HG02938 (cell line): Measurements from ENCODE around the gene ALDH8A1.
A peak's percentile ranks its signal among the peaks of the same experiment; 100 is the strongest.

Experiments
- ATAC-seq: cut with Tn5 transposase; IDR thresholded peaks from one replicate; pipeline ENCODE4 v1.9.1; 2021; ENCODE audit warnings: mild to moderate bottlenecking, moderate library complexity; ENCODE audit not compliant: unreplicated experiment

ALDH8A1 gene, protein sequence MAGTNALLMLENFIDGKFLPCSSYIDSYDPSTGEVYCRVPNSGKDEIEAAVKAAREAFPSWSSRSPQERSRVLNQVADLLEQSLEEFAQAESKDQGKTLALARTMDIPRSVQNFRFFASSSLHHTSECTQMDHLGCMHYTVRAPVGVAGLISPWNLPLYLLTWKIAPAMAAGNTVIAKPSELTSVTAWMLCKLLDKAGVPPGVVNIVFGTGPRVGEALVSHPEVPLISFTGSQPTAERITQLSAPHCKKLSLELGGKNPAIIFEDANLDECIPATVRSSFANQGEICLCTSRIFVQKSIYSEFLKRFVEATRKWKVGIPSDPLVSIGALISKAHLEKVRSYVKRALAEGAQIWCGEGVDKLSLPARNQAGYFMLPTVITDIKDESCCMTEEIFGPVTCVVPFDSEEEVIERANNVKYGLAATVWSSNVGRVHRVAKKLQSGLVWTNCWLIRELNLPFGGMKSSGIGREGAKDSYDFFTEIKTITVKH

DNA sequence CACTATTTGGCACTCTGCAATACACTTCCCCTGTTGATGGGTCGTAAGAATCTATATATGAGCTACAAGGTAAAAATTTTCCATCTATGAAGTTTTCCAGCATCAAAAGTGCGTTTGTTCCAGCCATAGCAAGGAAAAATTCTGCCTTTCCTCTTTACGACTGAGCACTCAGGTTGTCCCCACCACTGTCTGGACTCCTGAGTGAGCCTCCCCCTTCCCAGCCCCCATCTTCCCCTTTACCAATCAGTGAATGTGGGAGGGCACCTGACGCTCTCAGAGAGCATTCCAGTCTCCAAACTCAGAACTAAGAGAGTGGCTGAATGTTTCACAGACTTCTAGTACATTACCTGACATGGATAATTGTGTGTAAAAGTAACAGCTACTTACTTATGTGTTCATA is at the start of gene ALDH8A1:
Gene ALDH8A1, minus strand, starts transcription at position 175 of the 400 bp plus-strand sequence. Its CDS starts 48 bp downstream, at position 127.
- no peak for ATAC-seq

DNA sequence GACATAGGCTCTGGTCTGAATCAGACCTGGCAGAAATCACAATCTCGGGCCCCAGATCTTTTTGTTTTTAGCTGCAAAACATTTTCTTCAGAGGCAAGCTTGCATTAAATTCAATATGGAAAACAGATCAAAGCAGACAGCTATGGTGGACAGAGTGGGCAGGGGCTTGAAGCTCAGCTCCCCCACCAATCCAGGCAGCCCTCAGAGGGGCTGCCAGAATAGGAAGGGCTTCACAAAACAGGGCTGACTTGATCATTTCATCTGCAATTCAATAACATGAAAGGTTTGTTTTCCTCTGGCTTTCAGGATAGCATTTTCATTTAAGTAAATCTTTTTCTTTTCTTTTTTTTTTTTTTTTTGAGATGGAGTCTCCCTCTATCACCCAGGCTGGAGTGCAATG is 49.2 kb upstream of the ALDH8A1 start:
- no peak for ATAC-seq

DNA sequence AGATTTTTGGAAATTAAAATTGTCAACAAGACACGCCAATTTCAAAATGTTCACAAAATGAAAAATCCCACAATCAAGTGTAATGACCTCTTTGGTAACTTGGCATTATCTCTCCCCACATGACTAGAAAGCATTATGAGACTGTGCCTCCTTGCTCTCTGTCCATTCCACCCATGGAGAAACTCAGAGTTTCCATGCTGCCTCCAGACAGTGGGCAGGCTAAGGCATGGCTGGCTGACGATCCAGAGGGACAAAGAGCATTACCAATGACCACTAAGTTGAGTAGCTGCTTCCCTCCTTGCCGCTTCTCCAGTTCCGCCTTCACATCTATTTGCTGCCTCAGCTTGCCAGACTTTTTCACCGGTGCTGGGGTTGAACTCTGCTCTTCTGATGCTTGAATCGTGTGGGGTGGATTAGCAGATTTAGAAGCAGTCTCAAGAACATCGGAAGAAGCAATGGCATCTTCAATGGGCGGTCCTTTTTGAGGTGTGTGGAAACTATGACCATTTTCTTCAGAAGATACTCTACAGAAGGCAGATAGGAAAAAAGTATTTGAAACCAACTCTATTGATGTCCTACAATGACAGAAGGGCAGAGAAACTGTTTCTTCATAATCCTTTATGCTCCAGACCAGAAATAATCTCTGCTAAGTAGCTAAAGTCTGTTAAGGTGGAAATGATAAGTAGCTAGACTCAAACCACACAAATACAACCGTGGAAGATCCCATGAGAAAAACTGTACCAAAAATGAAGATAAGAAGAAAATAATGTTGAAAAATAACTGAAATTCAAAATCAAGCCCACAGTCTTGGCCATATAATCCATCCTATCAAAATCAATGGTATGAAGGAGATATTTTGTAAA is 47.5 kb upstream of the ALDH8A1 start:
- ATAC-seq = no peak

DNA sequence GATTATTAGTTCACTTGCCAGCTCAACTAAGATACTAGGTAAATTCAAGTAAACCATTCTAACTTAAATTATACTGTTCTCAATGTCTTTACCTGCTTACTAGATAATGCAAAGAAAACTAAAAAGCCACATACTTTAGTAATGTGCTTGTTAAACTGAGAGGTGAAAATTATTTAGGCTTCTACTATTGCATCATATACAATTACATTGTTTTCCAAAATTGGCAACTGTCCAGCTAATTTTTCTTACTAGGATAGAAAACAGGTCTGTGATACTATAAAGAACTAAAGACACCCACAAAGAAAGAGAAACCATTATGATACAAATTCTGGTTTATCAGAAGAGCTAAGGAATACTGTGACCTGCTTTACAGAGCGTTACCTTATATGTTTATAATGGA is 45.6 kb upstream of the ALDH8A1 start:
- ATAC-seq = no peak

DNA sequence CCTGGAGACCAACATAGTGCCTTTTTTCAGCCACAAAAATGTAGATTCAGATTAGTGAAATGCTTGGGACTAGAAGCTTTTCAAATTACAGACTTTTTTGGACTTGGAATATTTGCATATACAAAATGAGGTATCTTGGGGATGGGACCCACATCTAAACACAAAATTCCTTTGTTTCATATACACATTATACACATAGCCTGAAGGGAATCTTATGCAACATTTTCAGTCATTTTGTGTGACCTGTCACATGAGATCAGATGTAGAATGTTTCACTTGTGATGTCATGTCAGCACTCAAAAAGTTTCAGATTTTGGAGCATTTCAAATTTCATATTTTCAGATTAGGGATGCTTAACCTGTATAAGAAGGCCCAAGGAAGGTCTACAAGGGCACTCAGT is 44.5 kb upstream of the ALDH8A1 start:
- ATAC-seq = no peak

DNA sequence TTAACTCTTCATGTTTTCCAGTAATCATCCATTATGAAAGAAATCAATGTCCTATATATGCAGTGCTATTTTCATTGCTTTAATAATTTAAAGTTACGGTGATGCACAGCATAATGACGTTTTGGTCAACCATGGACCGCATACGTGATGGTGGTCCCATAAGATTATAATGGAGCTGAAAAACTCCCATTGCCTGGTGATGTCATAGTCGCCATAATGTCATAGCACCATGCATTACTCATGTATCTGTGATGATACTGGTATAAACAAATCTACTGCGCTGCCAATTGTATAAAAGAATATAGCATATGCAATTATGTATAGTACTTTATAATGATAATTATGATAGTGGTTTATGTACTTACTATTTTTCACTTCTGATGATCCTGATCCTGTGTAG is 42.3 kb upstream of the ALDH8A1 start:
- ATAC-seq = no peak

DNA sequence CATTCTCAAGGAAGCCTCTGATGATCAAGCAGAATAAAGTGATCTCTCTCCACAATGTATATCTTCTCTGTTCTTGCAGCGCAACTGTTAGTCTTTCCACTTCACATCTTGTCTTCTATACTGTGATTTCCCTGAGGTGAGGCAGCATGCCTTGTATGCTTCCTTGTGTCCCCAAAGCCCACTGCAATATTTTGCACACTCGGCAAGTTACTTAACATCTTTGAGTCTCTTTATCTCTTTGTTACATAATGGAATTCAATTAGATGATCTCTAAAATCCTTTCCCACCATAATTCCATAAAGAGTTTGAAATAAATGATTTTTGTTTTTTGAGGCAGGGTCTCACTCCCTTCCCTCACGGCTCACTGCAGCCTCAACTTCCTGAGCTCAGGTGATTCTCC is 40.4 kb upstream of the ALDH8A1 start:
- ATAC-seq = no peak

DNA sequence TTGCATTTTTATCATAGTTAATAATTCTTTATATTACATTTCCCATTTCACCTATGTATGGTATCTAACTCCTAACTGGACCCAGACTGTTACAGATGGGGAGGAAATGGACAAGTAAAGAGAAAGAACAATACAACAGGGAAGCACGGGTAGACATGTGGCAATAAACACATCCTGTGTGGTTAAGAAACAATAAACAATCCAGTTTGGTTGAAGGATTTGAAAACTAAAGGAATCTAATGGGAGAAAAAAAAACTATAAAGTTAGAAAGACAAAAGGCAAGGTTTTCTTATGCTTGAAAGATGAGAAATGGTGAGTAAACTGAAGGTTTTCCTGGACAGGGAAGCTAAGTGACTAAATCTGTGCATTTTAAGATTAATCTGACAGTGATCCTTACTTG is 34.9 kb upstream of the ALDH8A1 start:
- ATAC-seq = no peak

DNA sequence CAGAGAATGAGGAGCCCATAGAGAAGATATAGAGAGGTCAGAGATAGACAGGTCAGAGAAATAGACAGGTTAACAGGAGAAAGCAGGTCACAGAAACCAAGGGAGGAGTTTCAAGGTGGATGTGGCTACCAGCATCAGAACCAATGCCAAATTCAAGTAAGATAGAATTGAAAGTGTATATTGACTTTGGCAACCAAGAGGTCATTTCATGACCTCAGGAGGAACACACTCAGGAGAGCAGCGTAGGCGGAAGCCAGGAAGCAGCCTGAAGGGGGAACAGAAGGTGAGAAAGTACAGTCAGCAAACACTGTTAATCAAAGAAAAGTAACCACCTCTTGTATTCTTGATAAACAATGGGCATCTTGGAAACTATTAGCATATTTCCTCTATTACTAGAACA is 33.9 kb upstream of the ALDH8A1 start:
- no peak for ATAC-seq

DNA sequence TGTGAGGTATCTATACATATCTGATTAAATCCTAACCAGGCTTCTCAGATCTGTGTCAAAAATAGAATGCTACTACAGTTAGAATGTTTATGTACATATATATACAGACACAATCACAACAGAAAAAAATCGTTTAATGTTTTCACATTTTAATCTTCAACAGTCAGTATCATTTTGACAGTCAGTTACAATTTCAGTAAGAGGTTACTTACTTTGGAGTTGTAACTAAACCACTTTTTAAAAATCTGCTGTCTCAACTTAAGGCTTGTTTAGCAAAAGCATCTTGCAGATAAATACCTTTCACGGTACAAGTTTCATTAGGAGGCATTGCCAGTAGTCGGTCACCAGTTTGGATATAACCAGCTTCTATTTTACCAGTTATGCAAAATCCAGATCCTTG is 32.3 kb upstream of the ALDH8A1 start:
- ATAC-seq = no peak

DNA sequence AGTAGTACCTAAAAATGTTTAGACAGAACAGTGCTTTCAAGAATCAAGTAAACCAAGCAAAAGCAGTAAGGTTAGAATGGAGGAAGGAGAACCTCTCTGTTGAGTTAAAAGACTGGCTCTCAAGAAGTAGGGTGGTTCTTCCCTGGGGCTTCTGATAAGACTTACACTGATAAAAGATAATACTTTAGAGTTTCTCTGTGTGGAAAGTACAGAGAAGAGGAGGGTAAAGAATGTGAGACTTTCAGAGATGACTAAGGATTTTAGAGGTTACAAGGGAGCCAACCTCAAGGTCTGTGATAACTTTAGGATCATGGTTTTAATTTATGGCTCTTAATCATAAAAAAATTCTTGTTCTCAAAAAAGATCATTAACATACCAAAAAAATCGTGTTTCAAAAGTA is 30.9 kb upstream of the ALDH8A1 start:
- no peak for ATAC-seq

DNA sequence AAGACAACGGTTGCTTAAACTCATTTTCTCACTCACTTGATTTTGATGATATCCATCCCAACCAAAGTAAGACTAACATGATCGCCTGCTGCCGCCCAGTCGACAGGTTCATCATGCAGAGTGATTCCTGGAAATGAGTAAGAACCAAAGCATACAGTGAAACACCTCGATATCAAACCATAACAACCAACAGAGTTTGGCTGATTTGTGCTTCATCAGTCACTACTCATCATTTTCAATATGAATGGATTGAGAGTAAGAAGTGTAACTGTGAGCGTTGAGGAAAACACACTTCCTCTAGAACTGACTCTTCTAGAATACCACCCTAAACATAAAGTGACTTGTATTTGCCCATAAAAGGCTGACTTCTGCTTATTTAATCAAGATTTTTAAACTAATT is 29.2 kb upstream of the ALDH8A1 start:
- ATAC-seq = peak; percentile 94

DNA sequence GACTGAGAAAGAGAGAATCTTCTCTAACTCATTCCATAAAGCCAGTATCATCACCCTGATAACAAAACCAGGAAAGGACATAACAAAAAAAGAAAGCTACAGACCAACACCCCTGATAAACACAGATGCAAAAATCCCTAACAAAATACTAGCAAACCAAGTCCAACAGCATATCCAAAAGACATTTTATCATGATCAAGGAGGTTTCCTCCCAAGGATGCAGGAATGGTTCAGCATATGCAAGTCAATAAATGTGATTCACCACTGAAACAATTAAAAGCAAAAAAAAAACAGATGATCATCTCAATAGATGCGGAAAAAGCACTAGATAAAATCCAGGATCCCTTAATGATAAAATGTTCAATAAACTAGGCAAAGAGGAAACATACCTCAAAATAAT is 24.5 kb upstream of the ALDH8A1 start:
- no peak for ATAC-seq

DNA sequence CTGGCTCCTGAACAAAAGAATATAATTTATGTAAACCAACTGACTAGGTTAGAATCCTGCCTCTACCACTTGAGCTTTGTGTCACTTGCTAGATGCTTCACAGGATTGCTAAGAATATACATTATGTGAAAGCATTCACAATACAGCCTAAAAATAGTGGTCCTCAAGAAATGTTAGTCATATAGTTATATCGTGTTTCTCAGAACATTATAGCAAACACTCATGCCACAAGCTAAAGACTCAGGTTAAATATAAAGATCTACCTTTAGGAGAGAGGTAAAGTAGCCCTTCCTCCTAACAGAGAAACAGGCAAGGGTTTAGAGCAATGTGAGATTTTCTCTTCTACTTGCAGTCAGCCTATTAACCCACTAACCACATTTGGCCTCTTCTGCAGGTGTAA is 17.8 kb upstream of the ALDH8A1 start:
- ATAC-seq = no peak

DNA sequence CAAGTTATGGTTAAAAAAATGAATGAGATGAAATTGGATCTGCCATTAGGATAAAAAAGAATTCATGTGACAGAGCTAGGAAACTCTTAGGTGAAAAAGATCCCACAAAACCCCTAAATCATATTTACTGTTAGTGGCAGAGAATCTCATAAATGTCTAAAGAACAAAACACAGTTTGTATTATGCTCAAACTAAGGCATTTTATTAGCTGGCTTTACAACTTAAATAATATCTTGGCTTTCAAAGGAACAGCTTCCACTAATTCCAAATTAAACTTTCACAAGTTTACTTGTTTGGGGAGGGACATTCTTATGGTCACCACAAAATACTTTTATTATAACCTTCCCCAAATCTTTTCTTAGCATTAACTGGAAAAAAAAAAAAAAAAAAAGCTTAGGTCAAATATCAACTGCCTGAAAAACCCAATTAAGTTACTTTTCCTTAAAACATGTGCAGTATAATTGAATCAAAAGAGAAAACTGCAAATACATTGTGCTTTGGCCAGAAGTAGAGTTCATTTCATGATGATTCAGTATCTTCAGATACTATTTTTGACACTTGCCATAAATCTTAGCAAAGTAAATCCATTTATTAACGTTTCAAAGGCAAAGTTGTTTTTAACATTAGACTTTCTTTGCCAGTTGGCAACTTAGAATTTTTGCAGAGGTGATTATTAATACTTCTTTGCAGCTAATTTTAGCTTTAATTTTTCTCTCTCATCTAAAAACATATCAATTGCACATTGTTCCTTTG is 14.7 kb upstream of the ALDH8A1 start:
- ATAC-seq = no peak

DNA sequence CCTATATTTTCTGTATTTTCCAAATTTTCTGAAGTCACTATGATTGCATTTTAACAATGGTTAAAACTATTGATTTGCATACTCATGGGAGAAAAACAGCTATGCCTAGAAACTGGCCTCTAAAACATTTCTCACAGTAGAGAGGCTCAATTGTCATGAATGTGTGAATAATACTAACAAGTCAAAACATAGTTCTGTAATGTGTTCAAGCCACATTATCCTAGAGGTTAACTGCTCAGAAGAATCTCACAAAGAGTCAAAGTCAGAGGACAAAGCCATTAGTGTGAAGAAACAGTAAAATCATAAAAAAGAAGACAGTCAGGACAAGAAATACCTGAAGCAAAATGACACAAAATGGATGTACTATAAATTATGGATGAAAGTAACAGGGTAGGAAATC is 12.5 kb upstream of the ALDH8A1 start:
- no peak for ATAC-seq

DNA sequence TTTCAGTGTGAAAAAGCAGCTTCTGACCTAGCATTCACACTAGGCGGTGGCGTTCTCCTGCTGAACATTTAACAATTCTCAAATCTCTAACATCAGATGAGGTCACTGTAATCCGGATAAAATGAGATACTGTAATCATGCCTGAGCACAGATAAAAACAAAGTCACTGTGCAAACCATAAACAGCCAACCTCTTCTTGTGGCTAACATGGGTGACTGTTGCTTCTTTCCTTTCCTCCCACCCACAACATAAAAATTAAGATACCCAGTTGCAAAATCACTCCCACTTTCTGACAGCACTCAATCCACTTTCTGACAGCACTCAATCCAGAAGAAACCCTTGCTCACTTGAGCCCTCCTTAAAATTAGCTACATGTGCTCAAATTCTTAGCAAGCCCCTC is 11.5 kb upstream of the ALDH8A1 start:
- no peak for ATAC-seq

DNA sequence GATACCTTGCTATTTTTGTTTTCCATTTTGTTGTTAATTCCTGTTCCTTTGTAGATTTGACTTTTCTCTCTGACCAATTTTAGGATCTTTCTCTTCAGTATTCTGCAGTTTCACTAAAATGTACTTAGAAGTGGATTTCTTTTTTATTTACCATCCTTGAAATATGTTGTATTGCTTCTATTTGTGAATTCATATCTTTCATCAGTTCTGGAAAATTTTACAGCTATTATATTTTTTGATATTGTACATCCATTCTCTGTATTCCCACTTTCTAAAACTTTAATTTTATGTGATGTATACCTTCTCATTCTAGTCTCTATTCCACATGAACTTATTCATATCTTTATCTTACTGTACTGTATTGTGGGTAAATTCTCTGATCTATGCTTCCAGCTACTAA is 9.7 kb upstream of the ALDH8A1 start:
- ATAC-seq = no peak

DNA sequence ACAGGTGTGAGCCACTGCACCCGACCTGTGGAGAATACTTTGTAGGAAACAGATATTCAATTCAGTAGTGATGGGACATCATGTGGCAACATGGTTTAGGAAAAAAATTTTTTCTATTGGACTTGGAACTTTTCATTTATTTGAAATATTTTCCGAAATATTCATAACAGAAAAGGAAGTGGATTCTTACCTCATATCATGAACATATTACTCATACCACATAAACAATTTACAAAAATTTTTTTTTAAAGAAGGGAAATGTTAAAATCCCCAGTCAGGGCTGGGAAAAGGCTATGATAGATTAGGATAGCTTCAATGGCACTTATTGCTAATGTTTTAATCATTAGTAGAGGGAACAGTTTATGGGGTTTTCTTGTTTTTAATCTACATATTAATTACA is 6.8 kb upstream of the ALDH8A1 start:
- ATAC-seq = no peak

DNA sequence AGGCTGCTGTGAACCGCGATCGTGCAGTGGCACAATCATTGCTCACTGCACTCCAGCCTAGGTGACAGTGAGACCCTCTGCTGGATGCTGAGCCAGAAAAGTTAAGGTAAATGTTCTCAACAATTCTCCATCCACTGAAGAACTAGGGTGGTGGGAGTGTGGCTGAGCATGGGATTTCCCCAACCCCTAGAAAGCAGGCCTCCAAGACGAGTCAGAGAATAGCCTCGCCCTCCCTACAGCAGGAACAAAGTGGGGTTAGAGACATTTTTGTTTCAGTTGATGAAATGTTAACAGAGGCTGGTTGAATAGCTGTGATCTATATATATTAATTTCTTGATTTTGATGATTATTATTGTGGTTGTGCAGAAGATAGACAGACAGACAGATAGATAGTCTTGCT is 6.1 kb upstream of the ALDH8A1 start:
- ATAC-seq = no peak

DNA sequence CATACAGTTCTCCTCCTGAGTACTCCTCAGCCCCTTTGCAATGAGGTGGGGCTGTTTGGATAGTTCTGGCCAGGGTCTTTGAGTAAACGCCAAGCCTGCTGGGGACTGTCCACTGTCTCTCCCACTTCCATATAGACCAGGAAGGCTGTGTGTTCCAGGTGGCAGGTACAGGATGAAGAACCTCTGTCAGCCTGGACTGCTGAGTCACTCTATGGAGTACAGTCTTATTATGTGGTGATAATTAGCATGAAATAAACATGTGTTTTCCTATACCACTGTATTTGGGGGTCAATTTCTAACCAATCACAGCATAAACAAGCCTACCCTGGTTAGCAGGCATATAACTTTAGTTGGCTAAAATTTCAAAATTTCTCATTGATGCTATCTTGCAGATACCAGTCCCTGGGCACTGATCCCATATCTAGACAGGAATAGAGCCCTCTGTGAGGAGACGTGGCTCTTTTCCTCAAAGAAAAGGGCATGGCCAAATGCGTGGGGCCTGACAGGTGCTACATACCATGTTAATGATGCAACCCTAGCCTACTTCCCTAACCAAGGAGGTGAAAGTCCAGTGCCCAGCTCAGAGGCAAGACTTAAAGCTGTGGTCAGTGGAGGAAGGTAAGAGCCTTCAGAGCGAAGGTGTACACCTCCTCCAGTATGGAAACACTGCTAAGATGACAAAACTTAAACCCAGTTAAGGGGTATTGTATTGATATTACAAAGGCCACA is 4.5 kb upstream of the ALDH8A1 start:
- no peak for ATAC-seq
